Mammary microvascular endothelial cell (primary cell): Measurements from ENCODE around the gene MYT1. TPM values are rescaled to one million over a fixed set of nuclear protein-coding genes. Genes with fewer than 3 reads are reported as not detected.

Source experiments
- total RNA-seq: library from RNA; depleted of rRNA; stranded (reverse); fragments of >200 nt; gene quantifications from 2 replicates; pipeline ENCODE4 v1.2.3, GENCODE V29; 2015

MYT1 gene
- total RNA-seq = not detected in 2 replicates

DNA sequence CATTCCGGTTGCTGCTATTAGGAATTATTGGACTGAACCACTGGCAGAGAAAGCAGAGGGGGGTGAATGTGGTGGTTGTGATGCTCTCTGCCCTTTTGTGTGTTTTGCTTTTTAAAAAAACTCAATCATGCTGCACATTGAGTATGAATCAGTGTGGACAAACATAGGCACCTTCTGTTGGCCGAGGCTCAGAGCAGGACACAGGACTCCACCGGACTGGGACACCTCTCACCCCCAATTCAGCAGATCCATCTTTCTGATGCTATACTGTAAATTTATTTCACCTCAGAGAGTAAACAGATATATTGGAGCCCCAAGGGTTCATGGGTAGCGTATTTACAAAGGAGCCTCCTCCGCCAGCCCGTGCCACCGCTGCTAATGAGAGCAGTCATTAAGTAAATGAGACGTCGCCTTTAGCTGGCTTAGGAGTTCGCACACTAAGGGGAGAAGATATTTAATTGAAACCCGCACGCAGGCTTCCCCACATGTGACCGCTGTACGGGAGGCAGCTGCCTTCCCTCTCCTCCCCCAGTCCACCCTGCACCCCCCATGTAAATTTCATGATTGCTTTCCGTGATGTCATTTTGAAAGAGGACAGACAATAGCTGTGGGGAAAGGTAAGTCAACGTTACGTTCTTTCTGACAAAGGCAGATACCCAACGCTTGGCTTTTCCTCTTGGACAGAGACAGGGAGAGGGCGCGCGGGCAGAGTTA is at the start of gene MYT1:
Gene MYT1, plus strand, starts transcription at position 330 of the 714 bp plus-strand sequence. CDS start 34,410 bp downstream, outside the sequence.

DNA sequence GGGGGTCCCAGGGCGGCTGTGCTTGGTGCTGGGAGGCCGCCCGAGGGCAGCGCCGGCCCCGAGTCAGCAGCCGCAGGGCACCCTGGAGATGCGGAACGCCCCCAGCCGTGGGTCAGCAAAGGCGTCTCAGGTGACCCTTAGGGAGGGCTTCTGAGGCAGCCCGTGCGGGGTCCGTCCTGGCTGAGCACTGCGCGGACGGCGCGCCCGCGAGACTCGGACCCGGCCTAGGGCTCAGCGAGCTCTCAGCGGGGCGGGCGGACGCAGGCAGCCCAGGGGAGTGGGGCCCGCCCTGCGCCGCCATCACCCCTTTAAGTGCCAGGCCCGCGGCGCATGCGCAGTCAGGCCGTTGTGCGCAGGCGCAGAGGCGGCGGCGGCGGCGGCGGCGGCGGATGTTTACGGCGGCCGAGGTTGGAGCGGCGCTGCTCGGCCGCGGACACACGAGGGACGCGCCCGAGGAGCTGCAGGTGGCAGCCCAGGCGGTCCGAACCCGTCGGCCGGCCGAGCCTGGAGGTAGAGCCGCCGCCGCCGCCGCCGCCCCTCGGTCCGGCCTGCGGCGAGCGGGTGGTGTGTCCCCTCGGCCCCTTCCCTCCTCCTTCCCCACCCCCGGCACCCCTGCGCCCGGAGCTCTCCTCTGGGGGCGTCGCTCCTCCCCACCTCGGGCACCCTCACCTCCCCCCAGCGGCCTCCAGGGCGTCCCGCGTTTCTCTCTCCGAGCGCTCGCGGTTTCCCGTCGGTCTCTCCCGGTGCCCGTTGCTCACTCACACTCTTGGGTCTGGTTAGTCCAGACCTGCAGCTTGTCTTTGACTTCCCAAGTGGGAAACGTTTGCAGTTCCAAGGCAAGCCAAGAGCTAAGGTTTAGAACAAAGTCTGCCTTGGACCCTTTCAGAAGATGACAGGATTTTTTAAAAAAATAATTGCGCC is 91.4 kb downstream of the MYT1 start, which contains the start of gene PCMTD2:
Gene PCMTD2, plus strand, starts transcription at position 388 of the 921 bp plus-strand sequence. CDS start 4,218 bp downstream, outside the sequence.

Other genes starting within 250 kb of the MYT1 start
- gene UCKL1, start 208.0 kb upstream of the MYT1 start, total RNA-seq = 27.4 and 33.7 TPM in 2 replicates
- 10.7 and 13.0 TPM in 2 replicates for gene ZNF512B, start 194.5 kb upstream of the MYT1 start, total RNA-seq
- 0.94 and 1.00 TPM in 2 replicates for gene SAMD10, start 184.8 kb upstream of the MYT1 start, total RNA-seq
- 48.7 and 56.6 TPM in 2 replicates for gene PRPF6, start 183.3 kb upstream of the MYT1 start, total RNA-seq
- gene C20orf204, start 128.3 kb upstream of the MYT1 start, total RNA-seq = 0.44 and 0.73 TPM in 2 replicates
- gene SOX18, start 114.8 kb upstream of the MYT1 start, total RNA-seq = 19.4 and 25.2 TPM in 2 replicates
- gene TCEA2, start 101.3 kb upstream of the MYT1 start, total RNA-seq = 11.1 and 18.7 TPM in 2 replicates
- gene RGS19, start 84.9 kb upstream of the MYT1 start, total RNA-seq = 20.3 and 29.3 TPM in 2 replicates
- 0.54 and 0.67 TPM in 2 replicates for gene OPRL1, start 84.4 kb upstream of the MYT1 start, total RNA-seq
- not detected in 2 replicates for gene LKAAEAR1, start 80.1 kb upstream of the MYT1 start, total RNA-seq
- not detected in 2 replicates for gene NPBWR2, start 56.9 kb upstream of the MYT1 start, total RNA-seq
- gene PCMTD2, start 91.3 kb downstream of the MYT1 start, total RNA-seq = 24.9 and 42.6 TPM in 2 replicates